ENCODE measurements around the gene SPATA32.

GRCh38 chr17:45269912-45270311 lies 8.0 kb upstream of the SPATA32 start:
- no peak for TF ChIP-seq CTCF (IDR thresholded peaks at IDR 0.05)
- no peak for TF ChIP-seq POLR2AphosphoS5 (IDR thresholded peaks at IDR 0.05)
- no peak for TF ChIP-seq POLR2A (IDR thresholded peaks at IDR 0.05)

Measured in breast epithelium (tissue), 3 donors.